Measurements from ENCODE around the gene CLEC4A. TPM values are rescaled to one million over a fixed set of nuclear protein-coding genes. Genes with fewer than 3 reads are reported as not detected.
"Not testable (repeated sequence)": the region's sequence is repeated elsewhere in the genome, so short reads cannot be mapped to it uniquely, and the experiment has no call there.

Gene CLEC4A
- total RNA-seq, 1 donor from 2014 or later = not detected

GRCh38 chr12:8078916-8079315 lies 44.5 kb upstream of the CLEC4A start:
- H3K9me3 Mint-ChIP-seq = no peaks in the 10 kb centered on the region
- peaks cover 4% of the 10 kb centered on the region for H3K27me3 Mint-ChIP-seq (ENCODE audit: low read depth)
- H3K4me3 Mint-ChIP-seq = peak overlapping the region; percentile 74
- no peak for DNase-seq (ENCODE audit: low read depth, low spot score)
- no peak for TF ChIP-seq CTCF (conservative IDR thresholded peaks at IDR 0.05)
- no peak overlapping the region for H3K27ac Mint-ChIP-seq (ENCODE audit: unreplicated experiment)
- H3K36me3 Mint-ChIP-seq (ENCODE audit: low read depth) = no peaks in the 10 kb centered on the region
- peaks cover 14% of the 10 kb centered on the region for H3K4me1 Mint-ChIP-seq

- DNase-seq (ENCODE audit: low read depth, low spot score) = no peak
- H3K4me1 Mint-ChIP-seq = peaks cover 22% of the 10 kb centered on the region
- no peak for TF ChIP-seq CTCF (conservative IDR thresholded peaks at IDR 0.05)
- H3K9me3 Mint-ChIP-seq = no peaks in the 10 kb centered on the region
- no peak overlapping the region for H3K27ac Mint-ChIP-seq (ENCODE audit: unreplicated experiment)
- no peaks in the 10 kb centered on the region for H3K36me3 Mint-ChIP-seq (ENCODE audit: low read depth)
- peak overlapping the region; percentile 74 for H3K4me3 Mint-ChIP-seq
- peaks cover 4% of the 10 kb centered on the region for H3K27me3 Mint-ChIP-seq (ENCODE audit: low read depth)
Observed at GRCh38 chr12:8080120-8080519, 43.3 kb upstream of the CLEC4A start.

GRCh38 chr12:8081251-8081920 lies 42.0 kb upstream of the CLEC4A start:
- DNase-seq (ENCODE audit: low read depth, low spot score) = no peak
- H3K4me1 Mint-ChIP-seq = peaks cover 22% of the 10 kb centered on the region
- H3K4me3 Mint-ChIP-seq = peak overlapping the region; percentile 95
- H3K27ac Mint-ChIP-seq (ENCODE audit: unreplicated experiment) = peak overlapping the region; percentile 91
- H3K36me3 Mint-ChIP-seq (ENCODE audit: low read depth) = peaks cover 2% of the 10 kb centered on the region
- no peaks in the 10 kb centered on the region for H3K9me3 Mint-ChIP-seq
- TF ChIP-seq CTCF (conservative IDR thresholded peaks at IDR 0.05) = no peak
- peaks cover 4% of the 10 kb centered on the region for H3K27me3 Mint-ChIP-seq (ENCODE audit: low read depth)

GRCh38 chr12:8082808-8083100 lies 40.7 kb upstream of the CLEC4A start:
- H3K36me3 Mint-ChIP-seq (ENCODE audit: low read depth) = peaks cover 2% of the 10 kb centered on the region
- peak overlapping the region; percentile 91 for H3K27ac Mint-ChIP-seq (ENCODE audit: unreplicated experiment)
- peaks cover 22% of the 10 kb centered on the region for H3K4me1 Mint-ChIP-seq
- peak overlapping the region; percentile 95 for H3K4me3 Mint-ChIP-seq
- TF ChIP-seq CTCF (conservative IDR thresholded peaks at IDR 0.05) = no peak
- H3K27me3 Mint-ChIP-seq (ENCODE audit: low read depth) = peaks cover 4% of the 10 kb centered on the region
- DNase-seq (ENCODE audit: low read depth, low spot score) = no peak
- no peaks in the 10 kb centered on the region for H3K9me3 Mint-ChIP-seq

- H3K4me1 Mint-ChIP-seq = peaks cover 22% of the 10 kb centered on the region
- H3K27me3 Mint-ChIP-seq (ENCODE audit: low read depth) = not testable (repeated sequence)
Observed at GRCh38 chr12:8084351-8084750, 39.1 kb upstream of the CLEC4A start.

GRCh38 chr12:8087666-8088065 lies 35.8 kb upstream of the CLEC4A start:
- Mint-ChIP-seq H3K27ac (ENCODE audit: unreplicated experiment) (no peak overlapping the region), H3K9me3 (no peaks in the 10 kb centered on the region), H3K4me3 (no peak overlapping the region), H3K4me1 (peaks cover 15% of the 10 kb centered on the region), H3K36me3 (ENCODE audit: low read depth) (peaks cover 5% of the 10 kb centered on the region), H3K27me3 (ENCODE audit: low read depth) (no peaks in the 10 kb centered on the region)
- TF ChIP-seq CTCF (conservative IDR thresholded peaks at IDR 0.05) = no peak
- no peak for DNase-seq (ENCODE audit: low read depth, low spot score)

More at GRCh38 chr12:8084351-8084750, 39.1 kb upstream of the CLEC4A start:
- not testable (repeated sequence) for H3K36me3 Mint-ChIP-seq (ENCODE audit: low read depth); DNase-seq (ENCODE audit: low read depth, low spot score); H3K9me3 Mint-ChIP-seq
- Mint-ChIP-seq H3K4me3 (peak overlapping the region; percentile 95), H3K27ac (ENCODE audit: unreplicated experiment) (peak overlapping the region; percentile 57)
